A549 (cell line): ENCODE data around the gene ARMS2. TPM values are rescaled to one million over a fixed set of nuclear protein-coding genes. Genes with fewer than 3 reads are reported as not detected.

Source experiments
- ATAC-seq, 2 experiments: fragments of 200-7000 bp in 1 of 2; fragments of >200 bp in 1 of 2; cut with Nextera tagmentation in 1 of 2; cut with Tn5 transposase in 1 of 2; 3 replicates each; pipeline versions ENCODE4 v1.8.0 to v1.9.1; 2018 to 2020; ENCODE audit warnings: mild to moderate bottlenecking in 1 of 2, moderate library complexity in 1 of 2
- CTCF ChIA-PET: fragments of 300-600 bp; sonication (Branson Sonifier 250); formaldehyde crosslinking; extraction: SDS; loops from one replicate; lab custom pipeline; 2021; ENCODE audit warnings: antibody characterized with exemption, inconsistent platforms; lab: Yijun Ruan, JAX
- POLR2A ChIA-PET: fragments of 350-600 bp; formaldehyde crosslinking; extraction: SDS; loops from one replicate; lab custom pipeline; 2021; ENCODE audit warnings: antibody characterized with exemption, inconsistent platforms; lab: Yijun Ruan, JAX
- DNase-seq, 2 experiments: peaks; one replicate each; pipeline versions ENCODE4 v3.0.0 to v3.0.0-alpha.2; 2011 to 2016; ENCODE audit warnings: low read depth in 1 of 2, low spot score in 1 of 2
- FAIRE-seq: peaks from 2 replicates; lab custom pipeline; 2011; peaks lifted over from hg19 to GRCh38; lab: Jason Lieb, UNC
- H3K27ac ChIP-seq, 2 experiments: fragments of >200 bp; sonication (Bioruptor Twin); formaldehyde crosslinking; 3 replicates each; pipeline ENCODE4 v1.5.1; 2016 to 2017
- H3K4me1 ChIP-seq: fragments of >200 bp; sonication (Bioruptor Twin); formaldehyde crosslinking; 3 replicates; pipeline ENCODE4 v1.6.1; 2016
- H3K4me2 ChIP-seq: fragments of >200 bp; sonication (Bioruptor Twin); formaldehyde crosslinking; 3 replicates; pipeline ENCODE4 v1.6.1; 2016
- H3K4me3 ChIP-seq: fragments of >200 bp; sonication (Bioruptor Twin); formaldehyde crosslinking; 3 replicates; pipeline ENCODE4 v1.5.1; 2016
- H3K9me3 ChIP-seq: fragments of >200 bp; sonication (Bioruptor Twin); formaldehyde crosslinking; 3 replicates; pipeline ENCODE4 v1.6.1; 2016
- CBX8 ChIP-seq: fragments of 200-600 bp; sonication (generic); IDR thresholded peaks from 2 replicates; pipeline ENCODE4 v1.6.1; 2016
- CHD4 ChIP-seq: fragments of 200-600 bp; sonication (generic); IDR thresholded peaks from 2 replicates; pipeline ENCODE4 v1.6.1; 2016; ENCODE audit warnings: antibody characterized with exemption, mild to moderate bottlenecking, borderline replicate concordance
- CTCF ChIP-seq: fragments of >200 bp; sonication (Bioruptor Twin); formaldehyde crosslinking; IDR thresholded peaks from 3 replicates; pipeline ENCODE4 v1.5.1; 2016
- EHMT2 ChIP-seq: fragments of 200-600 bp; sonication (generic); IDR thresholded peaks from 2 replicates; pipeline ENCODE4 v1.6.1; 2016; ENCODE audit warnings: antibody characterized with exemption, low read depth, mild to moderate bottlenecking, moderate library complexity
- HOXB13 ChIP-seq: fragments of 250-450 bp; sonication (Bioruptor Pico); IDR thresholded peaks from 2 replicates; pipeline ENCODE4 v1.5.0; 2020; ENCODE audit warnings: low read depth, mild to moderate bottlenecking, moderate library complexity
- KDM5A ChIP-seq: fragments of 200-600 bp; sonication (generic); IDR thresholded peaks from 2 replicates; pipeline ENCODE4 v1.6.1; 2016; ENCODE audit warnings: antibody characterized with exemption, mild to moderate bottlenecking
- MAFK ChIP-seq: fragments of 450-650 bp; IDR thresholded peaks from 2 replicates; pipeline ENCODE4 v1.6.1; 2014; ENCODE audit not compliant: partially characterized antibody
- MAZ ChIP-seq: fragments of 150-350 bp; IDR thresholded peaks from 2 replicates; pipeline ENCODE4 v1.6.1; 2014; ENCODE audit warnings: antibody characterized with exemption, low read depth, low read length, borderline replicate concordance
- MYC ChIP-seq: IDR thresholded peaks from 2 replicates; pipeline ENCODE4 v1.6.1; 2012; ENCODE audit warnings: mild to moderate bottlenecking, inconsistent platforms, low read length, improper control_type of control experiment, borderline replicate concordance
- NPAS2 ChIP-seq: fragments of 250-450 bp; sonication (Bioruptor Pico); IDR thresholded peaks from 2 replicates; pipeline ENCODE4 v1.8.0; 2022; ENCODE audit warnings: mild to moderate bottlenecking, moderate library complexity, borderline replicate concordance
- POLR2A ChIP-seq: IDR thresholded peaks from 2 replicates; pipeline ENCODE4 v1.6.1; 2012; ENCODE audit warnings: mild to moderate bottlenecking, low read length
- POLR2AphosphoS2 ChIP-seq: conservative IDR thresholded peaks from 2 replicates; pipeline ENCODE4 v1.6.1; 2012; ENCODE audit warnings: low read length, improper control_type of control experiment, inconsistent platforms
- RAD21 ChIP-seq, 2 experiments: fragments of >200 bp in 1 of 2; sonication (Bioruptor Twin) in 1 of 2; formaldehyde crosslinking in 1 of 2; IDR thresholded peaks in 1 of 2; conservative IDR thresholded peaks in 1 of 2; 2 replicates in 1 of 2; 3 replicates in 1 of 2; pipeline ENCODE4 v1.6.1; 2012 to 2018; ENCODE audit warnings: inconsistent platforms in 1 of 2
- REST ChIP-seq: fragments of 200-600 bp; sonication (generic); IDR thresholded peaks from 2 replicates; pipeline ENCODE4 v1.6.1; 2016; ENCODE audit warnings: antibody characterized with exemption, mild to moderate bottlenecking, moderate library complexity
- RNF2 ChIP-seq: fragments of 200-600 bp; sonication (generic); IDR thresholded peaks from 2 replicates; pipeline ENCODE4 v1.6.1; 2016; ENCODE audit warnings: low read depth, mild to moderate bottlenecking, antibody characterized with exemption, moderate library complexity, borderline replicate concordance
- SMC3 ChIP-seq: fragments of >200 bp; sonication (Bioruptor Twin); formaldehyde crosslinking; IDR thresholded peaks from 3 replicates; pipeline ENCODE4 v1.6.1; 2018; ENCODE audit warnings: inconsistent platforms
- ZNF302 ChIP-seq: fragments of 250-450 bp; sonication (Bioruptor Pico); IDR thresholded peaks from 2 replicates; pipeline ENCODE4 v1.9.0; 2021; ENCODE audit warnings: inconsistent platforms, mild to moderate bottlenecking, moderate library complexity
- WGBS: methylation state at CpG from one replicate; pipeline ENCODE4 v1.1.6; 2017; ENCODE audit errors: missing lambda C conversion rate; 5-methylcytosine and 5-hydroxymethylcytosine counted together
- polyA plus RNA-seq, 4 experiments: library from polyadenylated mRNA; depleted of rRNA in 3 of 4; stranded (reverse); fragments of >200 nt; fragmentation: RNase III in 1 of 4; extraction: RNeasy Plus Mini Kit Qiagen cat#74134 plus additional on column Dnase treatment in 1 of 4; gene quantifications; 2 replicates in 3 of 4; 3 replicates in 1 of 4; pipeline ENCODE4 v1.2.3, GENCODE V29; 2011 to 2017
- TF ChIP-seq, protein P1 (sequence below): IDR thresholded peaks from 2 replicates; pipeline ENCODE4 v1.6.1; 2012
- TF ChIP-seq, protein P2 (sequence below): fragments of >200 bp; sonication (Bioruptor Twin); formaldehyde crosslinking; IDR thresholded peaks from 3 replicates; pipeline ENCODE4 v1.6.1; 2016

Gene ARMS2
- polyA plus RNA-seq, 2 of the 4 experiments (the other 2 are of a cell fraction), result not detected

DNA sequence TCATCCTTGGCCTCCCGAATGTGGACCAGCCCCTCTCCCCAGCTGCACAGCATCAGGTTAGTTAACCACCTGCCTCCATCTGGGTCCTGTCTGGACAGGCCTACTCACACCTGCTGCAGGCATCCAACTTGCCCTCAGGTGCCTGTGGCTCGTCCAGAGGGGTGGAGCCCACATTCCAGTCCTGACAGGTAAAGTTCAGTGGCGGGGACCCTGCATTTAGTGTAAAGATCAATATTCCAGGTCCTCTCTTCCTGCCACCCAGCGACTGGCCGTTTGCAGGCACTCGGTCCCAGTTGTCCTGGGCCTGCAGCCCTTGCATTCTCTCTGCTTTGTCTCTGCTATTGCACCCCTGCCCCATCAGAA is 21.9 kb downstream of the ARMS2 start:
- H3K9me3 ChIP-seq, result 0 out of 3 replicates have a peak, but pooled peaks cover under 1% of the 10 kb centered on the region
- no peak overlapping the region for H3K27ac ChIP-seq
- ChIA-PET POLR2A (no interaction called here), CTCF (no interaction called here)
- no peak overlapping the region for H3K4me3 ChIP-seq
- no peak overlapping the region for H3K4me2 ChIP-seq
- no peak for DNase-seq
- TF ChIP-seq POLR2A (no peak), HOXB13 (no peak), KDM5A (no peak), NPAS2 (no peak), RAD21 (conservative IDR thresholded peaks at IDR 0.05 in 1 of 2, IDR thresholded peaks at IDR 0.05 in 1 of 2) (no peak), RNF2 (no peak), EHMT2 (no peak), REST (no peak), CHD4 (no peak), POLR2AphosphoS2 (no peak), MAZ (no peak), MAFK (no peak), CBX8 (no peak)
- TF ChIP-seq, protein P1, sequence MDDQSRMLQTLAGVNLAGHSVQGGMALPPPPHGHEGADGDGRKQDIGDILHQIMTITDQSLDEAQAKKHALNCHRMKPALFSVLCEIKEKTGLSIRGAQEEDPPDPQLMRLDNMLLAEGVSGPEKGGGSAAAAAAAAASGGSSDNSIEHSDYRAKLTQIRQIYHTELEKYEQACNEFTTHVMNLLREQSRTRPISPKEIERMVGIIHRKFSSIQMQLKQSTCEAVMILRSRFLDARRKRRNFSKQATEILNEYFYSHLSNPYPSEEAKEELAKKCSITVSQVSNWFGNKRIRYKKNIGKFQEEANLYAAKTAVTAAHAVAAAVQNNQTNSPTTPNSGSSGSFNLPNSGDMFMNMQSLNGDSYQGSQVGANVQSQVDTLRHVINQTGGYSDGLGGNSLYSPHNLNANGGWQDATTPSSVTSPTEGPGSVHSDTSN, result no peak
- FAIRE-seq, result no peak
- peaks cover 3% of the 10 kb centered on the region; the same call in 1 of the 3 replicates for H3K4me1 ChIP-seq
- 75% methylated on average over 6 of the region's 6 CpGs for WGBS
- no peak for ATAC-seq

- no peak for DNase-seq
- H3K4me2 ChIP-seq, result no peak overlapping the region
- WGBS, result 65% methylated on average over 5 of the region's 5 CpGs
- POLR2A ChIA-PET, result no interaction called here
- CTCF ChIA-PET, result interaction anchor here (1.1 to 2.6 kb wide), 2 partner anchors 42 to 88 kb away, joined by 3 to 11 read pairs; no protein-coding TSS in a partner anchor
- H3K27ac ChIP-seq, result no peak overlapping the region
- no peak overlapping the region for H3K4me3 ChIP-seq
- no peak for FAIRE-seq
- no peak; a peak in 1 of 6 replicates for ATAC-seq
- no peaks in the 10 kb centered on the region for H3K4me1 ChIP-seq
- peaks cover 4% of the 10 kb centered on the region; the same call in 1 of the 3 replicates for H3K9me3 ChIP-seq
- TF ChIP-seq CHD4 (no peak), MYC (no peak), ZNF302 (CRISPR knock-in tag) (no peak), CTCF (no peak), SMC3 (no peak)
- TF ChIP-seq, protein P2, sequence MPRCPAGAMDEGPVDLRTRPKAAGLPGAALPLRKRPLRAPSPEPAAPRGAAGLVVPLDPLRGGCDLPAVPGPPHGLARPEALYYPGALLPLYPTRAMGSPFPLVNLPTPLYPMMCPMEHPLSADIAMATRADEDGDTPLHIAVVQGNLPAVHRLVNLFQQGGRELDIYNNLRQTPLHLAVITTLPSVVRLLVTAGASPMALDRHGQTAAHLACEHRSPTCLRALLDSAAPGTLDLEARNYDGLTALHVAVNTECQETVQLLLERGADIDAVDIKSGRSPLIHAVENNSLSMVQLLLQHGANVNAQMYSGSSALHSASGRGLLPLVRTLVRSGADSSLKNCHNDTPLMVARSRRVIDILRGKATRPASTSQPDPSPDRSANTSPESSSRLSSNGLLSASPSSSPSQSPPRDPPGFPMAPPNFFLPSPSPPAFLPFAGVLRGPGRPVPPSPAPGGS, result no peak
These were observed 23.0 kb downstream of the ARMS2 start for GRCh38 chr10:122477436-122477835.
